Stimulated activated CD8-positive, alpha-beta memory T cell treated with anti-CD3 and anti-CD28 coated beads, Interleukin-7, amount 100 ng/mL, for 48 hours (primary cell): ENCODE measurements around the gene NLGN2.
A peak's percentile ranks its signal among the peaks of the same experiment; 100 is the strongest.
"Not testable (repeated sequence)": the region's sequence is repeated elsewhere in the genome, so short reads cannot be mapped to it uniquely, and the experiment has no call there.

ENCODE experiments used
- DNase-seq, 2 donors: peaks; one replicate each; pipeline ENCODE4 v3.0.0-alpha.2; 2020; ENCODE audit warnings: low read depth in 1 of 2; ENCODE audit errors: extremely low read depth in 1 of 2

The NLGN2 gene

DNA sequence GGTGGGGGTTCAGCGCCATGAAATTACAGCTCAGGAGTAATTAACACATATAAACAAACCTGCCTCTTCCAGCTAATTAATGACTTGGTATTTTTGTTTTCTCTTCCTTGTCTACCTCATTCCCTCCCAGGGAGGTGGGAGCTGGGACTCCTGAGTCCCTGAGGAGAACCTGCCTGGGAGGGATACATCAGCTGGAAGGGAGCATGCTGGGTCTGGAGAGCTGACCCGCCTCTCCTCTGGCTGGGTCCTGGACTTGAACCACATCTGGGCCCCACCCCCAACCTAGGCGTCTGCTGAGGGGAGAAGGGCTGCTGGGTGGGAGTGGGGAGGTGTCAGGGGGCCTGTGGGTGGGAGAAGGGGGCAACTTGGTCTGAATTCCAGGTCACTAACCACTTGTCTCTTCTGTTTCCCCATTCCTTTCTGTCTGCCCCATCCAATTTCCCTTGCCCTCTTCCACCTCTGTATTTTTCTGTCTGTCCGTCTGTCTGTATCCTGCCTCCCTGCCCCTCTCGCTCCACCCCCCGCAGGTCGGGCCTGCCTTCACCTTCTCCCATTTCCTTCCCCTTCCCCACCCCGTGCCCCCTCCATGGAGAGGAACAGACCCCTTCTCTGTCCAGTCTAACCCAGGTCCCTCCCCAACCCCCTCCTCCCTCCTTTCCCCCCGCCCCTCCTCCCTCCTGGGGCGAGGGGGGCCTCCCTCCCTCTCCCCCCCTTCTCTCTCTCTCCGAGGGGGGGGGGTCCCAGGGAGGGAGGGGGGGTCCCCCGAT, at the start of gene NLGN2:
Gene NLGN2, plus strand, starts transcription at position 361 of the 767 bp plus-strand sequence. CDS start 411 bp downstream, outside the sequence.
- no peak for DNase-seq

- DNase-seq = no peak
Observed at GRCh38 chr17:7361906-7362305, 45.7 kb upstream of the NLGN2 start.

GRCh38 chr17:7363311-7363710, 44.3 kb upstream of the NLGN2 start:
- DNase-seq = no peak

DNA sequence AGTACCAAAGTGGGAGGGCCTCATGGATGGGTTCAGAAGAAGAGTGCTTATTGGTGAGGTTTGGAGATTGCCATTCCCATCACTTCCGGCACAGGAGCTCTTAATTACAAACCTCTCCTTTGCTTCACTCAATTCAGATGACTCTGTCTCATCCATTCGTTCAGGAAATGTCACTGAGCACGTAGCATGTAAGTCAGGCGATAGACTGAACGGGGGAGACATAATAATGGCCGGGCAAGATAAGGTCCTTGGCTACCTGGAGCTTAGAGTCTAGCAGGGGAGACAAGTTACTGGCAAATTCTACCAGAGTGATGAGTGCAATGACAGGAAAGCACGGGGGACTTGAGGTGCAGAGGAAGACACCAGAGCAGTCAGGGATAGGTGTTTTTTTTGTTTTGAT, 41.7 kb upstream of the NLGN2 start:
- DNase-seq = not testable (repeated sequence)

DNA sequence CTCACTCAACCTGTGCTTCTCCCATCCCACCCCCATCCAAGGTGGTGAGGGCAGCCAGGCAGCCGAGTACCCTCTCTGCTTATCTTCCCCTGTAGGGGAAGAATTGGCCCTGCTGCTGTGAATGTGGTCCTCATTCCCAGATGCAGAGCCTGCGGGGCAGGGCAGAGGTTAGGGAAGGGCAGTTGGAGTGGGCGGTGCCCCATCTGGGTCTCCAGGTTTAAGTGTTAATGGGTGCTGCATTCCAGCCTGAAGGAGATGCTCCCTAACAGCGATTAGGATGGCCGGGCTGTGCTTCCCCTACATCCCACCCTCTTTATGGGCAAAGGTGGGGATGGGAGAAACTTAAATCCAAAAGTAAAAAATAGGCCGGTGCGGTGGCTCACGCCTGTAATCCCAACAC, 40.6 kb upstream of the NLGN2 start:
- no peak for DNase-seq

DNA sequence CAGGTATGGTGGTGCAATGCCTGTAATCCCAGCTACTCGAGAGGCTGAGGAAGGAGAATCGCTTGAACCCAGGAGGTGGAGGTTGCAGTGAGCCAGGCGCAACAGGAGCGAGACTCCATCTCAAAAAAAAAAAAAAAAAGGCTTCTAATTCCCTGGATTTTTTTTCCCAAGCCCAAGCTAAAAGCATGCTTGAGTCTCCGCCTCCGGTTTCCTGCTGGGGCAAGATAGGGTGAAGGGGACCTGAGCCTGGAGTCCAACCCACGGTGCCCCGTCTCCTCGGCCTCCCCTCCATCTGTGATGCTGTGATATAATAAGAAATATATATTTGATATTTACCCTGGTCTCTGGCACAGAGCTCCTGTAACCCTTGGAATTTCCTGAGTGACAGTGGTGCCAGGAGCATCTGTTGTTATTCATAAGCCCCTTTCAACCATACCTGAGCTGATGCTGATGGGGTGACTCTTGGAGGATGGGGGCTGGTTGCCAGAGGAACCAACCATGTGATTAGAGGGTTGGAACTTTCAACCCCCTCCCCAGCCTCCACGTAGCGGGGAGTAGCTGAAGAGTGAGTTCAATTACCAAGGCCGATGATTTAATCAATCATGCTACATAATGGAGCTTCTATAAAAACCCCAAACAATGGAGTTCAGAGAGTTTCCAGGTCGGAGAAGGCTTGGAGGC, 39.6 kb upstream of the NLGN2 start:
- DNase-seq = no peak

DNA sequence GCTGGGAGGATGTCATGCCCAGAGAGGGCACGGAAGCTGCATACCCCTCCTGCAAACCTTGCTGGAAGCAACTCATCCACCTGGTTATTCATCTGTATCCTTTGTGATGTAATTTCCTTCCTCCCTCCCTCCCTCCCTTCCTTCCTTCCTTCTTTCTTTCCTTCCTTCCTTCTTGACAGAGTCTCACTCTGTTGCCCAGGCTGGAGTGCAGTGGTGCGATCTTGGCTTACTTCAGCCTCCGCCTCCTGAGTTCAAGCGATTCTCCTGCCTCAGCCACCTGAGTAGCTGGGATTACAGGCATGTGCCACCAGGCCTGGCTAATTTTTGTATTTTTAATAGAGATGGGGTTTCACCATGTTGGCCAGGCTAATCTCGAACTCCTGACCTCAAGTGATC, 39.0 kb upstream of the NLGN2 start:
- DNase-seq = not testable (repeated sequence)

DNA sequence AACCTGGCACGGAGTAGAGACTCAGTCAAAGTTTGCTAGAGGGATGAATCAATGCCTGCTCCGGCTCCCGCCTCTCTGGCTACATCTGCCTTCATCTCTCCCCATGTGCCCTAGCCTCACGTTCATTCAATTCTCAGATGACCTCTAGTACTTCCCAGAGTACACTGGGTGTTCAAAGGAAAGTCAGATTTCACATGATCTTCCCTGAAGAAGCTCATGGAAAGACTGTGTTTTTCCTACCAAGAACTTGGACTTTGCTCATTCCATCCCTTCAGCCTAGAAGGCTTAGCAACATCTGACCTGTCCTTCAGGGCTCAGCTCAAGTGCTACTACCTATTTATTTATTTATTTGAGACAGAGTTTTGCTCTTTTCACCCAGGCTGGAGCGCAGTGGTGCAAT, 37.8 kb upstream of the NLGN2 start:
- no peak for DNase-seq

GRCh38 chr17:7370853-7371252, 36.8 kb upstream of the NLGN2 start:
- no peak for DNase-seq

GRCh38 chr17:7374353-7374752, 33.3 kb upstream of the NLGN2 start:
- no peak for DNase-seq

GRCh38 chr17:7379134-7379533, 28.5 kb upstream of the NLGN2 start:
- no peak for DNase-seq

DNA sequence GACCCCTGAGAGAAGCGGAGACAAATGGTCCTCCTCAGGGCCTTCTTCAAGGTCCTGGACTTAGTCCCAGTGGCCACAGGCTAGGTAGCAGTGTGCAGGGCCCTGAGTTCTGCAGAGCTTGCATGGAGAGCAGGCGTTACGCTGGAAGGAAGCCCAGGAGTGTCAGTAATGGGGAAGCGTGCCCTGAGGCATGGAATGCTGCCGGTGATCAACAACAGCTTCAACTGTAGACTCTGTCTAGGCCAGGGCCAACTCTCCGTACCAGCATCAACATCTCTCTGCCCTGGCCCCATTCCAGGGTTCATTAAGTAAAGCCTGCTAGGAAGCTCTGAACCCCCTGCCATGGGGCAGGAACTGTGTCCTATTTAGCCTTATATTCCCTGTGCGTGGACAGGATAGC, 27.3 kb upstream of the NLGN2 start:
- DNase-seq = no peak

- no peak for DNase-seq
Observed at GRCh38 chr17:7380855-7381683, 26.6 kb upstream of the NLGN2 start, which contains the start of gene TNK1. Gene TNK1 (plus strand): TSS chr17:7381089. CDS start chr17:7382927, 1,838 bp downstream.

- no peak for DNase-seq
Observed at GRCh38 chr17:7382901-7383300, 24.7 kb upstream of the NLGN2 start.

DNA sequence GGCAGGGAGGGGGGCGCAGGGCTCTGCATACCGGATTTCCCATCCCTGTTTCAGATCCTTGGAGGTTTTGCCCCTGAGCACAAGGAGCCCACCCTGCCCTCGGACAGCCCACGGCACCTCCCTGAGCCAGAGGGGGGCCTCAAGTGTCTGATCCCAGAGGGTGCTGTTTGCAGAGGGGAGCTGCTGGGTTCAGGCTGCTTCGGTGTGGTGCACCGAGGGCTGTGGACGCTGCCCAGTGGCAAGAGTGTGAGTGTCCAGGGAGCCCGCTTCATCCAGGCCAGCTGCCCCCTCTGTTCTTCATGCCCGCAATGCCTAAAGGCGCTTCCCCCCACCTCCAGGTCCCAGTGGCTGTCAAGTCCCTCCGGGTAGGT, 24.3 kb upstream of the NLGN2 start:
- no peak for DNase-seq

GRCh38 chr17:7383742-7384488, 23.7 kb upstream of the NLGN2 start:
- peak; percentile 54 to 62 for DNase-seq

- no peak for DNase-seq
Observed at GRCh38 chr17:7384489-7385081, 23.1 kb upstream of the NLGN2 start.

DNA sequence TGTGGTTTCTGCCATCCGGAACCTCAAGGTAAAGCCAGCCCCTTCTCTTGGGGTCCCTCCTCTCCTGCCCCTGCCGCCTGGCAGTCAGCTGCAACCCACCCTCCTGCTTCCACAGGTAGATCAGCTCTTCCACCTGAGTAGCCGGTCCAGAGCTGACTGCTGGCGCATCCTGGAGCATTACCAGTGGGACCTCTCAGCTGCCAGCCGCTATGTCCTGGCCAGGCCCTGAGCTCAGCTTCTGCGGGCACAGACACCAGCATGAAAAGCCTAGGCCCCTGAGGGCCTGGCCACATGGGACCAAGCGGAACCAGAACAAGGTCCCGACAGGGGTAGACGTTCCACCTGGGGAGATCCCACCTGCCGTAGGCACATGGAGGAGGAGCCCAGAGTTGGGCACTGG, 18.8 kb upstream of the NLGN2 start:
- no peak for DNase-seq

- no peak for DNase-seq
Observed at GRCh38 chr17:7389924-7390910, 17.4 kb upstream of the NLGN2 start.
